ENCODE data around the gene VPS16.

VPS16 gene

DNA sequence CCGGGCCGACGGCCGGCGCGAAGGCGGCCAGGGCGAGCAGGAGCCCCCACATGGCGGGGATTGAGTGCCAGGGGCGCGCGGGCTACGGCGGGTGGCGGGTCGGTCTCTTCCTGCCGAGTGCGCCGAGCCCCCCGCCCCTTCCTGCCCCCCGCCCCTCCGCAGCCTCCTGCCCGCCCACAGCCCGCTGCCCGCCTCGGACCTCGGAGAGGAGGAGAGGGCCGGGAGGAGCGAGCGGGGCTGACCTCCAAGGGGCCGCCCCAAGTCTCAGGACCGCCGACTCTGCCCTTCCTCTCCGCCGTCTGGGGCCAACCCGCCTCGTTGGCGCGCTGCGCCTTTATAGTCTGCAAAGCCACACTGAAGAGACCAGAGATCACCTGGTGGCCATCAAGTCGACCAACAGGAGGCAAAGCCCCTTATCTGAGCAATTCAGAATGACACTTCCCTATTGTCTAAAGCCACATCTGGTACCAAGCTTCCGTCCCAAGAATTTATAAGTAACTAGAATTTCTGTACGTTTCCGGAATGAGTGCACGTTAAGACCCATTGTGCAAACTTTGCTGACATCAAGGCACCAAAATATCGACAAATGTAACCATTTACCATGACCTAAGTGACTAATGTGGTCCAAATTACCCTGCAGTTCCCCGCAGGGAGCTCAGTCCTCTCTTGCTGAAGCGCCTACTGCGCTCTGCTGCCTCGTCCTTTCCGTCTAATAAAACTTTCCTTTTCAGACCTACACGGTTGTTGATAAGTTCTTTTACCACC is 39.8 kb upstream of the VPS16 start, which contains the start of gene CPXM1:
Gene CPXM1 (minus strand): TSS at position 107 of the 765 bp plus-strand sequence. CDS start 55 bp downstream, at position 52.
- Histone ChIP-seq H3K9ac (ENCODE audit: low read length) (peak within 1 kb of the TSS; percentile 68), H3K79me2 (ENCODE audit: low read length) (no peaks in the 10 kb centered on the region), H3K27me3 (ENCODE audit: low read depth, low read length) (peaks cover 23% of the 10 kb centered on the region), H3K9me3 (ENCODE audit: insufficient read depth, low read length) (no peaks in the 10 kb centered on the region), H3K4me3 (ENCODE audit: low read length) (peak within 1 kb of the TSS; percentile 82), H3K36me3 (replicated peaks; ENCODE audit: low read depth, low read length) (no peaks in the 10 kb centered on the region), H4K20me1 (ENCODE audit: insufficient read depth, low read length) (no peaks in the 10 kb centered on the region), H2AFZ (ENCODE audit: low read depth, low read length) (peak within 1 kb of the TSS; percentile 92), H3K4me2 (ENCODE audit: low read length) (peak within 1 kb of the TSS; percentile 90), H3K4me1 (ENCODE audit: low read length) (peaks cover 27% of the 10 kb centered on the region), H3K27ac (ENCODE audit: low read length) (peak within 1 kb of the TSS; percentile 24; the same call in 1 of the 2 replicates)
- TF ChIP-seq, protein P1, sequence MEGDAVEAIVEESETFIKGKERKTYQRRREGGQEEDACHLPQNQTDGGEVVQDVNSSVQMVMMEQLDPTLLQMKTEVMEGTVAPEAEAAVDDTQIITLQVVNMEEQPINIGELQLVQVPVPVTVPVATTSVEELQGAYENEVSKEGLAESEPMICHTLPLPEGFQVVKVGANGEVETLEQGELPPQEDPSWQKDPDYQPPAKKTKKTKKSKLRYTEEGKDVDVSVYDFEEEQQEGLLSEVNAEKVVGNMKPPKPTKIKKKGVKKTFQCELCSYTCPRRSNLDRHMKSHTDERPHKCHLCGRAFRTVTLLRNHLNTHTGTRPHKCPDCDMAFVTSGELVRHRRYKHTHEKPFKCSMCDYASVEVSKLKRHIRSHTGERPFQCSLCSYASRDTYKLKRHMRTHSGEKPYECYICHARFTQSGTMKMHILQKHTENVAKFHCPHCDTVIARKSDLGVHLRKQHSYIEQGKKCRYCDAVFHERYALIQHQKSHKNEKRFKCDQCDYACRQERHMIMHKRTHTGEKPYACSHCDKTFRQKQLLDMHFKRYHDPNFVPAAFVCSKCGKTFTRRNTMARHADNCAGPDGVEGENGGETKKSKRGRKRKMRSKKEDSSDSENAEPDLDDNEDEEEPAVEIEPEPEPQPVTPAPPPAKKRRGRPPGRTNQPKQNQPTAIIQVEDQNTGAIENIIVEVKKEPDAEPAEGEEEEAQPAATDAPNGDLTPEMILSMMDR (IDR thresholded peaks at IDR 0.05; ENCODE audit: low read depth, low read length) = no peak

DNA sequence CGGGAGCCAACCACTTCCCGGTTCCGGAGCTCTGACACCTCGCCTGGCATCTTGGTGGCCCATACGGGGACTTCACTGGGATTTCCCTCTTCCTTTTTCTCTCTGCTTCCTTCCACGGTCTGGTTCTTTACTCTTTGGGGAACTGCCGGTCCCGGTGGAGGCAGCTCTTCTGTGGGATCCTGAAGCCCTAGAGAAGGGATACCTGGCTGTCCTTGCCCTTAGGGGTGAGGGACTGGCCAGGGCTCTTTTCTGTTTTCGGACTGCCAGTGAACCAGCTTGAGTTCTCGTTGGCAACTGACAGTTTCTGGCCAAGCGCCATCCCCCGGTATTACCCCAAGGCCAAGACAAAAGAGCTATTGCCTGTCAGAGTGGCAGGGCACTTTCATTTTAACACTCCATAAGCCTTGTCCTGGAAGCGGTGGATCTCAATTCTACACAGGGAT is 39.2 kb upstream of the VPS16 start:
- H4K20me1 ChIP-seq (ENCODE audit: insufficient read depth, low read length) = no peaks in the 10 kb centered on the region
- peak overlapping the region; percentile 68; the same call in 1 of the 2 replicates for H3K9ac ChIP-seq (ENCODE audit: low read length)
- no peaks in the 10 kb centered on the region for H3K79me2 ChIP-seq (ENCODE audit: low read length)
- H3K36me3 ChIP-seq (replicated peaks; ENCODE audit: low read depth, low read length) = no peaks in the 10 kb centered on the region
- 0 out of 2 replicates have a peak overlapping the region, but pooled peaks have one; percentile 6 for H2AFZ ChIP-seq (ENCODE audit: low read depth, low read length)
- peaks cover 24% of the 10 kb centered on the region for H3K27me3 ChIP-seq (ENCODE audit: low read depth, low read length)
- H3K27ac ChIP-seq (ENCODE audit: low read length) = no peak overlapping the region
- no peak for TF ChIP-seq EZH2phosphoT487 (IDR thresholded peaks at IDR 0.05; ENCODE audit: low read depth)
- TF ChIP-seq, protein P1 (IDR thresholded peaks at IDR 0.05; ENCODE audit: low read depth, low read length) = no peak
- H3K4me1 ChIP-seq (ENCODE audit: low read length) = peaks cover 27% of the 10 kb centered on the region
- H3K4me2 ChIP-seq (ENCODE audit: low read length) = peak overlapping the region; percentile 90
- H3K4me3 ChIP-seq (ENCODE audit: low read length) = peak overlapping the region; percentile 82
- no peaks in the 10 kb centered on the region for H3K9me3 ChIP-seq (ENCODE audit: insufficient read depth, low read length)

DNA sequence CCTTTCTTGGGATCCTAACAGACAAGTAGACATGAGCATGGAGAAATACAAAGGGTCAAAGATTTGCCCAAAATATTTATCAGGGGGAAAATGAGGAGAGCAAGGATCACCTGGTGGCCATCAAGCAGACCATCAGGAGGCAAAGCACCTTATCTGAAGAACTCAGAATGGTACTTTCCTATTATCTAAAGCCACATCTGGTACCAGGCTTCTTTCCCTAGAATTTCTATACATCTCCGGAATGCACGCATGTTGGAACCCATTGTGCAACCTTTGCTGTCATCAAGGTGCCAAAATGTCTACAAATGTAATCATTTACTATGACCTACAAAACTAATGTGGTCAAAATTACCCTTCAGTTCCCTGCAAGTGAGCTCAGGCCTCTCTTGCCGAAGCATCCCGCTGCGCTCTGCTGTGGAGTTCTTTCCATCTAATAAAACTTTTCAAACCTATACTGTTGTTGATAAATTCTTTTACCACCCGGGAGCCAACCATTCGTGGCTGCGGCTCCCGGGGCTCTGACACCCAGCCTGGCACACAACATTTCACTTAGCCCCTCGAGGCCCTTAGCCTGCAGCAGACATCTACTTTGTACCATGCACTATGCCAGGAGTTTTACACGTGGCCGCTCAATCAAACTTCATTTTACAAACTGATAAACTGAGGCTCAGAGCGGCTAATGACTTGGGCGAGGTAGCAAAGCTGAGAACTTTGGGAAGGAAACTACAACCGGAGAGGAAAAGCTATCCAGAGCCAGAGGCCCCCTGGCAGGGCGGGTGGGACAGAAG is 36.3 kb upstream of the VPS16 start:
- H3K9ac ChIP-seq (ENCODE audit: low read length) = no peak overlapping the region
- H3K36me3 ChIP-seq (replicated peaks; ENCODE audit: low read depth, low read length) = no peaks in the 10 kb centered on the region
- H3K79me2 ChIP-seq (ENCODE audit: low read length) = no peaks in the 10 kb centered on the region
- H3K4me1 ChIP-seq (ENCODE audit: low read length) = peaks cover 17% of the 10 kb centered on the region
- no peaks in the 10 kb centered on the region for H4K20me1 ChIP-seq (ENCODE audit: insufficient read depth, low read length)
- no peaks in the 10 kb centered on the region for H3K9me3 ChIP-seq (ENCODE audit: insufficient read depth, low read length)
- no peak overlapping the region for H3K4me3 ChIP-seq (ENCODE audit: low read length)
- peaks cover 36% of the 10 kb centered on the region for H3K27me3 ChIP-seq (ENCODE audit: low read depth, low read length)
- no peak overlapping the region for H3K4me2 ChIP-seq (ENCODE audit: low read length)
- H3K27ac ChIP-seq (ENCODE audit: low read length) = no peak overlapping the region
- H2AFZ ChIP-seq (ENCODE audit: low read depth, low read length) = no peak overlapping the region
- TF ChIP-seq EZH2phosphoT487 (IDR thresholded peaks at IDR 0.05; ENCODE audit: low read depth) = no peak
- TF ChIP-seq, protein P1 (IDR thresholded peaks at IDR 0.05; ENCODE audit: low read depth, low read length) = no peak

Data from OCI-LY3 (cell line).